HCT116 (cell line): ENCODE measurements around the gene BRPF3. TPM values are rescaled to one million over a fixed set of nuclear protein-coding genes. Genes with fewer than 3 reads are reported as not detected.

ENCODE experiments used
- ATAC-seq: fragments of 200-7000 bp; cut with Tn5 transposase; 2 replicates; pipeline ENCODE4 v1.9.1; 2020; ENCODE audit warnings: mild to moderate bottlenecking, moderate library complexity
- BruUV-seq: library from RNA; stranded (reverse); fragments of 400-500 nt; replicated peaks from 2 replicates; lab custom pipeline; 2021; lab: Mats Ljungman, UMichigan
- CTCF ChIA-PET: fragments of 300-600 bp; sonication (Branson Sonifier 250); formaldehyde crosslinking; loops from one replicate; lab custom pipeline; 2021; ENCODE audit warnings: antibody characterized with exemption; lab: Charles Lee
- POLR2A ChIA-PET: fragments of 300-600, 350-600 bp; sonication (Branson Sonifier 250); formaldehyde crosslinking; loops from one replicate; lab custom pipeline; 2021; ENCODE audit warnings: antibody characterized with exemption; lab: Charles Lee
- RAD21 ChIA-PET, 2 experiments: fragments of 300-600 bp; sonication (Branson Sonifier 250); formaldehyde crosslinking; loops; one replicate each; lab custom pipeline; 2023; ENCODE audit warnings: low total read pairs in 2 of 2; ENCODE audit not compliant: uncharacterized antibody in 2 of 2, unreplicated experiment in 2 of 2, low non-redundant PET in 1 of 2; lab: Charles Lee
- DNase-seq: peaks from one replicate; pipeline ENCODE4 v3.0.0-alpha.2; 2010; ENCODE audit warnings: low read depth, low spot score
- H2AFZ ChIP-seq: fragments of 200-600 bp; shearing (Covaris generic), sonication (generic); 2 replicates; pipeline ENCODE4 v1.6.1; 2017; ENCODE audit warnings: low read depth, mixed run types, mixed read lengths, antibody characterized with exemption, low read length; ENCODE audit not compliant: poor library complexity, severe bottlenecking
- H3K27ac ChIP-seq: 2 replicates; pipeline ENCODE4 v1.5.1; 2012; ENCODE audit warnings: low read depth, low read length
- H3K27me3 ChIP-seq: fragments of 200-600 bp; sonication (generic); 2 replicates; pipeline ENCODE4 v1.6.1; 2016; ENCODE audit warnings: mixed run types, low read length, mixed read lengths; ENCODE audit not compliant: insufficient read depth
- H3K36me3 ChIP-seq, 2 experiments: fragments of 200-500 bp in 1 of 2; fragments of 200-600 bp in 1 of 2; sonication (Bioruptor generic) in 1 of 2; sonication (generic) in 1 of 2; 2 replicates each; pipeline versions ENCODE4 v1.5.1 to v1.6.1; 2014 to 2016; ENCODE audit warnings: low read length in 2 of 2, inconsistent platforms in 1 of 2, mixed read lengths in 1 of 2, mixed run types in 1 of 2; ENCODE audit not compliant: insufficient read depth in 2 of 2, control insufficient read depth in 1 of 2
- H3K4me1 ChIP-seq, 2 experiments: fragments of 200-600 bp in 1 of 2; sonication (generic) in 1 of 2; 2 replicates each; pipeline versions ENCODE4 v1.5.1 to v1.6.1; 2012 to 2017; ENCODE audit warnings: low read length in 2 of 2, inconsistent platforms in 1 of 2, mild to moderate bottlenecking in 1 of 2, mixed read lengths in 1 of 2, mixed run types in 1 of 2, moderate library complexity in 1 of 2; ENCODE audit not compliant: insufficient read depth in 2 of 2, control insufficient read depth in 1 of 2
- H3K4me2 ChIP-seq: fragments of 200-600 bp; sonication (generic); 2 replicates; pipeline ENCODE4 v1.6.1; 2017; ENCODE audit warnings: mixed run types, low read length, mixed read lengths
- H3K4me3 ChIP-seq, 2 experiments: fragments of 200-600 bp in 1 of 2; sonication (generic) in 1 of 2; replicated peaks in 1 of 2; 2 replicates each; pipeline ENCODE4 v1.5.1; 2011 to 2016; ENCODE audit warnings: low read length in 2 of 2, control low read depth in 1 of 2, low read depth in 1 of 2, mild to moderate bottlenecking in 1 of 2, mixed read lengths in 1 of 2, mixed run types in 1 of 2
- H3K79me2 ChIP-seq: fragments of 200-600 bp; sonication (generic); 2 replicates; pipeline ENCODE4 v1.6.1; 2017; ENCODE audit warnings: mild to moderate bottlenecking, mixed run types, low read length, moderate library complexity, mixed read lengths; ENCODE audit not compliant: insufficient read depth
- H3K9ac ChIP-seq: fragments of 200-600 bp; sonication (generic); 2 replicates; pipeline ENCODE4 v1.6.1; 2016; ENCODE audit warnings: low read length, mixed read lengths
- H3K9me2 ChIP-seq: fragments of 200-600 bp; sonication (generic), shearing (Covaris generic); 2 replicates; pipeline ENCODE4 v1.6.1; 2017; ENCODE audit warnings: mixed run types, mild to moderate bottlenecking, moderate library complexity; ENCODE audit not compliant: insufficient read depth
- H3K9me3 ChIP-seq, 2 experiments: fragments of 200-500 bp in 1 of 2; fragments of 200-600 bp in 1 of 2; sonication (Bioruptor generic) in 1 of 2; sonication (generic) in 1 of 2; 2 replicates each; pipeline ENCODE4 v1.6.1; 2014 to 2017; ENCODE audit warnings: low read length in 2 of 2, mixed read lengths in 2 of 2, inconsistent platforms in 1 of 2, low read depth in 1 of 2, mild to moderate bottlenecking in 1 of 2, mixed run types in 1 of 2, moderate library complexity in 1 of 2; ENCODE audit not compliant: control insufficient read depth in 1 of 2, insufficient read depth in 1 of 2
- H4K20me1 ChIP-seq: fragments of 200-600 bp; sonication (generic), shearing (Covaris generic); 2 replicates; pipeline ENCODE4 v1.6.1; 2017; ENCODE audit warnings: mixed run types, mild to moderate bottlenecking, moderate library complexity; ENCODE audit not compliant: insufficient read depth
- CEBPB ChIP-seq: IDR thresholded peaks from 2 replicates; pipeline ENCODE4 v1.6.1; 2012; ENCODE audit warnings: low read depth
- CTCF ChIP-seq, 3 experiments: fragments of 200-600 bp in 1 of 3; sonication (generic) in 1 of 3; IDR thresholded peaks in 2 of 3; conservative IDR thresholded peaks in 1 of 3; 2 replicates each; pipeline ENCODE4 v1.5.1; 2012 to 2017; ENCODE audit warnings: low read depth in 2 of 3, low read length in 2 of 3, antibody characterized with exemption in 1 of 3, borderline replicate concordance in 1 of 3, control low read depth in 1 of 3, mild to moderate bottlenecking in 1 of 3, mixed read lengths in 1 of 3, mixed run types in 1 of 3, moderate library complexity in 1 of 3; ENCODE audit not compliant: insufficient read depth in 1 of 3
- ELF1 ChIP-seq: IDR thresholded peaks from 2 replicates; pipeline ENCODE4 v1.6.1; 2012; ENCODE audit warnings: low read depth, borderline replicate concordance
- EZH2 ChIP-seq: fragments of 200-600 bp; sonication (generic); IDR thresholded peaks from 2 replicates; pipeline ENCODE4 v1.6.1; 2017; ENCODE audit warnings: antibody characterized with exemption, mixed run types
- EZH2phosphoT487 ChIP-seq: fragments of 200-600 bp; IDR thresholded peaks from 2 replicates; pipeline ENCODE4 v1.6.1; 2018; ENCODE audit warnings: antibody characterized with exemption, borderline replicate concordance
- POLR2A ChIP-seq: IDR thresholded peaks from 2 replicates; pipeline ENCODE4 v1.7.0; 2011; ENCODE audit warnings: borderline replicate concordance; ENCODE audit not compliant: insufficient read depth, insufficient read length; ENCODE audit errors: extremely low read depth
- RAD21 ChIP-seq: IDR thresholded peaks from 2 replicates; pipeline ENCODE4 v1.6.1; 2012; ENCODE audit warnings: low read depth, mild to moderate bottlenecking
- SIN3A ChIP-seq: IDR thresholded peaks from 2 replicates; pipeline ENCODE4 v1.6.1; 2012; ENCODE audit warnings: low read depth
- SRF ChIP-seq: IDR thresholded peaks from 2 replicates; pipeline ENCODE4 v1.6.1; 2012; ENCODE audit warnings: low read depth
- TCF7L2 ChIP-seq: IDR thresholded peaks from 2 replicates; pipeline ENCODE4 v1.7.0; 2011; ENCODE audit warnings: borderline replicate concordance, inconsistent platforms; ENCODE audit not compliant: insufficient read depth, insufficient read length; ENCODE audit errors: extremely low read depth
- ZFX ChIP-seq: fragments of 450-650 bp; IDR thresholded peaks from 2 replicates; pipeline ENCODE4 v1.6.1; 2017
- ZNF274 ChIP-seq: fragments of 200-500 bp; sonication (Bioruptor generic); IDR thresholded peaks from 2 replicates; pipeline ENCODE4 v1.6.1; 2014; ENCODE audit warnings: mild to moderate bottlenecking, low read depth, low read length, inconsistent platforms
- intact Hi-C: fragments of 100-400 bp; cut with micrococcal nuclease; formaldehyde crosslinking; loops from 2 replicates; pipeline ENCODE4 v1.10.0; 2022
- total RNA-seq: library from RNA; stranded (reverse); gene quantifications from one replicate; pipeline ENCODE4 v1.2.1, GENCODE V29; 2021; ENCODE audit not compliant: unreplicated experiment
- TF ChIP-seq, protein P1 (sequence below): IDR thresholded peaks from 2 replicates; pipeline ENCODE4 v1.6.1; 2012

The BRPF3 gene
- total RNA-seq, 1 experiment from 2014 or later, result 20.3 TPM

DNA sequence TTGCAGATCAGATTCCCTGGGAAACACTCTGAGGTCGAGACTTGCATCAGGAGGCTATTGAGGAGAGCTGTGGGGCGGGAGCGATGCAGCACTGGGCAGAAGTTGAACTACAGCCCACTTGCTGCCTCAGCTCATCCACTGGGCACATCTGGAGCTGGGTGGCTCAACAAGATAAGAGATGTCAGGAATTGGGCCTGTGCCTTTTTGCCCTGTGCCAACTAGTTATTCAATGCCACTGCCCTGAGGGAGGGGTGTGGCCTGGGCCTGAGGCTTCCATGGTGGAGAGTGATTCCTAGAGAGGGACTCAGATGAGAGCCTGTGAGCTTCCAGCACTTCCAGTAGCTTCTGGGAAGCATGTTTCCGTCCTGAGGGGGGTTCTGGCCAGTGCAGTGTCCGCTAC is 32.7 kb downstream of the BRPF3 start (continued):
- TF ChIP-seq RAD21 (no peak), SRF (no peak), CEBPB (no peak), ZNF274 (no peak), EZH2 (no peak), TCF7L2 (no peak), ELF1 (no peak), POLR2A (no peak), ZFX (no peak), SIN3A (no peak)
- TF ChIP-seq, protein P1, sequence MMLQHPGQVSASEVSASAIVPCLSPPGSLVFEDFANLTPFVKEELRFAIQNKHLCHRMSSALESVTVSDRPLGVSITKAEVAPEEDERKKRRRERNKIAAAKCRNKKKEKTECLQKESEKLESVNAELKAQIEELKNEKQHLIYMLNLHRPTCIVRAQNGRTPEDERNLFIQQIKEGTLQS, result no peak

GRCh38 chr6:36230371-36230770 is 33.8 kb downstream of the BRPF3 start:
- H3K27me3 ChIP-seq, result no peaks in the 10 kb centered on the region
- H3K9me3 ChIP-seq, result no peaks in the 10 kb centered on the region
- H3K27ac ChIP-seq, result no peak overlapping the region
- DNase-seq (no peak), ATAC-seq (no peak)
- H3K4me3 ChIP-seq, result no peak overlapping the region
- no peak overlapping the region for H2AFZ ChIP-seq
- H3K9me2 ChIP-seq, result no peaks in the 10 kb centered on the region
- RAD21 ChIA-PET, result no interaction called here
- no peaks in the 10 kb centered on the region for H3K79me2 ChIP-seq
- POLR2A ChIA-PET, result no interaction called here
- H3K36me3 ChIP-seq, result peaks cover 5 to 9% of the 10 kb centered on the region in 2 experiments; a peak in 3 of 4 replicates
- no peak for TF ChIP-seq CEBPB
- no peak for TF ChIP-seq SRF
- no peak for TF ChIP-seq CTCF (IDR thresholded peaks at IDR 0.05 in 2 of 3, conservative IDR thresholded peaks at IDR 0.05 in 1 of 3; ENCODE audit: borderline replicate concordance in 1 of 3, insufficient read depth in 1 of 3, low read depth in 2 of 3, low read length in 2 of 3)
- no peak for TF ChIP-seq EZH2phosphoT487
- H3K9ac ChIP-seq, result no peak overlapping the region
- CTCF ChIA-PET, result no interaction called here
- no TSS peak for BruUV-seq
- no peaks in the 10 kb centered on the region for H4K20me1 ChIP-seq
- intact Hi-C loops, result no loop called here
- no peak overlapping the region for H3K4me2 ChIP-seq
- no peaks in the 10 kb centered on the region for H3K4me1 ChIP-seq
